Hematopoietic multipotent progenitor cell (in vitro differentiated cells): ENCODE data around the gene MED13L. TPM values are rescaled to one million over a fixed set of nuclear protein-coding genes. Genes with fewer than 3 reads are reported as not detected.
A peak's percentile ranks its signal among the peaks of the same experiment; 100 is the strongest.
"Not testable (repeated sequence)": the region's sequence is repeated elsewhere in the genome, so short reads cannot be mapped to it uniquely, and the experiment has no call there.

Experiments
- DNase-seq, 3 donors: peaks; one replicate each; pipeline ENCODE4 v3.0.0-alpha.2; 2011 to 2015; ENCODE audit warnings: low read depth in 2 of 3, low spot score in 2 of 3
- total RNA-seq: library from RNA; depleted of rRNA; stranded (reverse); fragments of >200 nt; gene quantifications from one replicate; pipeline ENCODE4 v1.2.3, GENCODE V29; 2012

MED13L gene
- total RNA-seq, 1 donor = 167 TPM

DNA sequence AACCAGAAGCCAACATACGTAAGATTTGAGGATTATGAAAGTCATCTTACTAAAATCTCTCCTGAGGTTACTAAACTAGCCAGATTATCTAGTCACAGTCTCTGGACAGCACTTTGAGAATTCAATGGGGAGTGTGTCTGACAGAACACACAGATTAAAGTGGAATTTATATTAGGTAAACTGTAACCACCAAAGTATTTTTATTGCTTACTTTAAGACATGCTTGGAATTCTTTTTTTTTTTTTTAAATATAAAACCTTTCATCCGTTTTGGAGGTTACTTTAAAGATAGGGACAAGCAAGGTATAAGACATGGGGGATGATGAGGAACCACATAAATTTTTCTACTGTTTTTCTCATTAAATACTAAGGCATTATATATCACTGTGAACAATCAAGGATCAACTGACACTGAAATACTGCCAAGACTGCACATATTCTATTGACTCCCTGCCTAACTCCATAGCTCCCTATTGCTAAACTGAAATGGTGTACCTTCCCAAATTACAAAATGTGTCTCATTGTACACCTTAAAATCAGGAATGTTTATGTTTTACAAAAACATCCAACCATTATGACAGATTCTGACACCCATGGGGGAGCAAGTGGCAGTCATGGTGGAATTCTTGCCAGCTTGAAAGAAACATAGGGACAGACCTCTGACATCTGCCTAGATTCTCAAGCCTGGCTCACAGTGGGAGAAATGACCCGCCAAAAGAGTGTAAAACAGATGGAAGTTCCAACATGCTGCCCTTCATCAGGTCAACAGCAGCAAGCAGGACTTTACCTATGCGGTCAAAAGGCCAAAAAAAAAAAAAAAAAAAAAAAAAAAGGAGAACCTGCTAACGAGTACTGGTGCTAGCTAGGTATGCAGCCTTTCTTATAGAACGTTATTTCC, 239.3 kb downstream of the MED13L start:
- no peak for DNase-seq

DNA sequence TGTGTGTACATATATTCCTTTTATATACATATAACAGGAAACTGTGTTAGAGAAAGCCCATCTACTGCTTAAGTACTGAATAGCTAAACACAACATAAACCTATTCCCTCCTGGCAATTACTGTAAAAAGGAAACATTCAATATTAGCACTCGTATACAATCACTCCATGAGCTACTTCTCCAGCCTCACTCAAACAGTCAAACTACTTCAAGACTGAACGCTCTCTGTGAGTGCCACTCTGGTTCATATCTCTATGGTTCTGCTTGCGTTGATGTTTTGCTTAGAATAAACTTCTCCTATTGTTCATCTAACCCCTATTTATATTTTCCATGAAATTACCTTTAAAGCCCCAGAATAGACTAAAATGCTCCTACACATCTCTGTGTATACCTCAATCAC, 243.7 kb downstream of the MED13L start:
- DNase-seq = no peak

DNA sequence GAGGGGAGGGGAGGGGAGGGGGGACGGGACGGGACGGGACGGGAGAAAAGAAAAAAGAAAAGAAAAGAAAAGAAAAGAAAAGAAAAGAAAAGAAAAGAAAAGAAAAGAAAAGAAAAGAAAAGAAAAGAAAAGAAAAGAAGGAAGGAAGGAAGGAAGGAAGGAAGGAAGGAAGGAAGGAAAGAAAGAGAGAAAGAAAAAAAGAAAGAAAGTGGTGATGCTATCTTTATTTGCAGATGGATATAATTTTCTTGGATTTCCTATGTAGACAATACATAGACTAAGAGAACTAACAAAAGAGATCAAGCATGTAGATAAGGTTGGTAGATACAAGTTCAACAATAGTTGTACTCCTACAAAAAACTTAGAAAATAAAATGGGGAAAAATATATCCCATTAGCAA, 245.9 kb downstream of the MED13L start:
- not testable (repeated sequence) for DNase-seq

- no peak for DNase-seq
Measured at GRCh38 chr12:116028619-116029018, 248.9 kb downstream of the MED13L start.

DNA sequence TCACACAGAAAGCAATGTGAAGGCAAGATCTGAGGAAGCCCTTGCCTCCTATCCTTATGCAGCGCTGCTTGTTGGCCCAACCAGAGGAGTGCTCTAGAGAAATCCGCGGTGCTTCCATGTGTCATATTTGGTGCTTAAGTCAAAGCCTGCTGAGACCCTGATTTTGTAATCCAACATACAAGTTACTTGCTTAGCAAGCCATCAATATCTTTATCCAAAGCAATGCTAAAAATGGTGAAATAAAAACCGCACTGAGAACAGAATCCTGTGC, 250.0 kb downstream of the MED13L start:
- no peak for DNase-seq

GRCh38 chr12:116026768-116027550, 250.5 kb downstream of the MED13L start:
- no peak for DNase-seq

- DNase-seq = no peak
Measured at GRCh38 chr12:116026346-116026745, 251.1 kb downstream of the MED13L start.

DNA sequence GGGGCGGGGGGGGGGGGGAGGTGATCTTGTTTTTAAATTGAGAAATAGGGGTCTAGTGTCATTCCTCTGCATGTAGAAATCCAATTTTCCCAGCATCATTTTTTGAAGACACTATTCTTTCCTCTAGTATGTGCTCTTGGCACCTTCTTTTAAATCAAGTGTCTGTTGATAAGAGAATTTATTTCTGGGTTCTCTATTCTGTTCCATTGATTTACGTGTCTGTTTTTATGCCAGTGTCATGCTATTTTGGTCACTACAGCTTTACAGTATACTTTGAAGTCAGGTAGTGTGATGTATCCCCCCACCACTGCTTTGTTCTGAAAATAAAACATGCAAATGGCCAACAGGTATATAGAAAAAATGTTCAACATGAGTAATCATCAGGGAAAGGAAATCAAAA, 252.7 kb downstream of the MED13L start:
- DNase-seq = no peak

GRCh38 chr12:116019415-116019814, 258.1 kb downstream of the MED13L start:
- DNase-seq = no peak

DNA sequence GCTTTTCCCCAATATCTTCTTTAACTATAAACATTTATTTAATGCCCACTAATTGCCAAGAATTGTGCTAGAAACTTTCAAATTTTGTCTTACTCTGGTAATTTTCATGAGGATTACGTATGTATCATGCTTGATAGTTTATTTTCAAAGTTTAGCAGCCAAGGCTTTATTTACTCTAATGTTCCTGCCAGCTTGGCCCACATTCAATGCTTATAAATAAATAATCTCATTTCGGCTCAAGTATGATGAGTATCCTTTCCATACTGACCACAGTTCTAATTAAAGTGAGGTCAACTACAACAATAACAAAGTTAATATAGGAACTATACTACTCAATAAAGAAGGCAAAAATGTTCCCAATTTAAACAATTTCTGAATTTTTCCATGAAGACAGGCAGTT, 259.2 kb downstream of the MED13L start:
- no peak for DNase-seq

DNA sequence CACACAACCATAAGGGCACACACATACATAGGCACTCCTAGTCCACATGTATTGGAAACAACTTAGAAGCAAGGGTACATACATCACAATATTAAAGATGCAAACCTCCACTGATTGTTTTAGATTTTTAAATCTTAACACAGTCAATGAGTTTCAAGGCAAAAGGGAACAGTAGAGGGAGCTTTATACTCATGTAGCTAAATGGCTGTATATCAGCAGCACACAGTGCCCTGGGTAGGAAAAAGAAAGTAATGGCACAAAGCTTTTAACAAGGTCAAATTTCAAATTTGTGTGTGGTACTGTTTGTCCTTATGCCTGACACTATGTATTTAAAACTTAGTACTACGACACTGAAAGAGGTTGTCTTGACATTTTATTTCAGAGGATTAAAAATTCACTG, 262.0 kb downstream of the MED13L start:
- peak in 2 of 3 donors; percentile 35 to 67 for DNase-seq

- no peak for DNase-seq
Measured at GRCh38 chr12:116012757-116013156, 264.7 kb downstream of the MED13L start.

GRCh38 chr12:116011217-116011616, 266.3 kb downstream of the MED13L start:
- no peak for DNase-seq

- DNase-seq = no peak
Measured at GRCh38 chr12:116010467-116010866, 267.0 kb downstream of the MED13L start.

DNA sequence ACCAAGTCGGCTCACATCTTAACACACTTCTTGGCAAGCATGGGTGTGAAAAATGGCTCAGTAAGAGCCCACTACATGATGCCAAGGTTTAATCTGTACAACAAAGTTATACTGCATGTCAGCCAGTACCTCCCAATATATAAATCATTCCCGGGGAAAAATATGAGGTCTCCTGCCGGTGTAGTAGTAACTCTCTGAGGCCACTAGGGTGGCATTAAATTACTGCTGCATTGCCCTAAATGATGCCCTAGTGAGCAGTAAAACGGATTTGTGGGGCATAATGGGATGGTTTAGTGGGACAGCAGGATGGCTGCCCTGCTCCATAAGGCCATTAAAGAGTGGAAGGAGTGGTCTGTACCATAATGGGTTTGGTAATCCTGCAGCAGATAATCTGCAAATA, 267.7 kb downstream of the MED13L start:
- DNase-seq = no peak

DNA sequence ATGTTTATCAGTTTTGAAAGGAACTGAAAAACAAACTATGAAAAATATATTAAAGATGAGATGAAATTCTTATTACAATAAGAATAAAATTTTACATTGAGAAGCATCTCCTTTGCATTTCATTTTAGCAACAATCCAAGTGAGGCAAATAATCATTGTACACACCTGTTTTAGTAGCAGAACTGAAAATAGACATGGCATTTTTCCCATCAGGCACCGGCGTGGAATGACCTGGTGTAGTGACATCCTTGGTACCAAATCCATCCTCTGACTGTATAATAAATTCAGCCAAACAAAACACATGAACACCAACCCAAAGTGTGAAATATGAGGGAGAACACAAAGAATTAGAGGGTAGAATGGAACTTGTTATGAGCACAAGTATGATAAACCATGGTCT, 271.4 kb downstream of the MED13L start:
- no peak for DNase-seq

DNA sequence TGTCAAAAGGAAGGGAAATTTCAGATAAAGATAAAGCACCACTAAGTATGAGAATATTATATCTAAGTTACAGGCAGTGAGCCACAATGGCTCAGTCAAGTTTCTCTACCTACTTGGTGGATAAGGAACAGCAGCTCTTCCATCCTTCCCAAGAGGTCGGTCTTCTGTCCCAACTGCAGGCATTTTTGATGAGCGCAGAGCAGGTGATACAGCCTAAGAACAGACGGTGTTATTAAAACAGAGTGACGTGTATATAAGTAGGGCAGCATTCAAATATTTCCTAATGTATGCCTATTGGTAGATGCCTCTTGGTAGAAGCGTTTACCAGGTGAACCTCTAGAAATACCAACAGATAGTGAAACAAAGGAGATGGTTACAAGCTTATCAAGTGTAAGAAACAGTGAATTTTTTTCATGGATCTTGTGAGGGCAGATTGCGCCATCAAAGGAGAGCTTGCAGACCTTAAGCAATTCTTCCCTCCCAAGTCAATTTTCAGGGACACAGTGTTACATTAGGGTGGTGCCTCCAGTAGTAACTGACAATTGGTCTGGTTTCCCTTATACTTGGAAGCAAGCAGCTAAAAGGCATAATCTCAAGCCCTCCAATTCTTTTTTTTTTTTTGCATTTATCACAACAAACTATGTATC, 274.5 kb downstream of the MED13L start:
- no peak for DNase-seq

- DNase-seq = no peak
Measured at GRCh38 chr12:116000252-116000651, 277.2 kb downstream of the MED13L start.

- no peak for DNase-seq
Measured at GRCh38 chr12:115999582-115999981, 277.9 kb downstream of the MED13L start.

GRCh38 chr12:115998794-115999478, 278.6 kb downstream of the MED13L start:
- no peak for DNase-seq

- peak; percentile 14 to 66 (median 46) for DNase-seq
Measured at GRCh38 chr12:115998119-115998633, 279.3 kb downstream of the MED13L start.
